Thoracic aorta (tissue), 2 donors: ENCODE data around the gene MAP3K9. TPM values are rescaled to one million over a fixed set of nuclear protein-coding genes. Genes with fewer than 3 reads are reported as not detected.

ENCODE experiments used
- ATAC-seq: fragments of 150-250 bp; one replicate; pipeline ENCODE4 v1.8.0; 2017; ENCODE audit warnings: low read depth; ENCODE audit not compliant: insufficient number of reproducible peaks, low FRiP score
- DNase-seq: peaks from one replicate; pipeline ENCODE4 v3.0.0-alpha.2; 2020; ENCODE audit warnings: low spot score
- H3K27ac ChIP-seq, 2 donors: fragments of 200-600 bp; sonication (generic); 1 replicate in 1 of 2; 2 replicates in 1 of 2; pipeline ENCODE4 v1.5.1; 2016; ENCODE audit warnings: mild to moderate bottlenecking in 2 of 2, moderate library complexity in 2 of 2
- H3K27me3 ChIP-seq: fragments of 200-600 bp; sonication (generic); replicated peaks from 2 replicates; pipeline ENCODE4 v1.6.0; 2016; ENCODE audit warnings: mild to moderate bottlenecking; ENCODE audit not compliant: insufficient read depth
- H3K36me3 ChIP-seq: fragments of 200-600 bp; sonication (generic); one replicate; pipeline ENCODE4 v1.5.1; 2016
- H3K4me1 ChIP-seq, 2 donors: fragments of 200-600 bp; sonication (generic); 1 replicate in 1 of 2; 2 replicates in 1 of 2; pipeline versions ENCODE4 v1.5.1 to v1.6.0; 2016; ENCODE audit warnings: low read depth in 2 of 2, mild to moderate bottlenecking in 1 of 2; ENCODE audit not compliant: control insufficient read depth in 1 of 2
- H3K4me3 ChIP-seq: fragments of 200-600 bp; sonication (generic); 2 replicates; pipeline ENCODE4 v1.5.1; 2016; ENCODE audit warnings: mild to moderate bottlenecking
- H3K9me3 ChIP-seq: fragments of 200-600 bp; sonication (generic); 2 replicates; pipeline ENCODE4 v1.5.1; 2016
- total RNA-seq, 2 donors: library from RNA; depleted of rRNA; stranded (reverse); fragments of >200 nt; gene quantifications; one replicate each; pipeline versions ENCODE4 v1.1.0 to v1.2.3, GENCODE V29; 2016
- TF ChIP-seq, protein P1 (sequence below): fragments of 200-600 bp; sonication (generic); IDR thresholded peaks from one replicate; pipeline ENCODE4 v1.5.1; 2019; ENCODE audit warnings: antibody characterized with exemption

The MAP3K9 gene
- total RNA-seq, 2 donors from 2014 or later, result 0.63 to 1.1 TPM

DNA sequence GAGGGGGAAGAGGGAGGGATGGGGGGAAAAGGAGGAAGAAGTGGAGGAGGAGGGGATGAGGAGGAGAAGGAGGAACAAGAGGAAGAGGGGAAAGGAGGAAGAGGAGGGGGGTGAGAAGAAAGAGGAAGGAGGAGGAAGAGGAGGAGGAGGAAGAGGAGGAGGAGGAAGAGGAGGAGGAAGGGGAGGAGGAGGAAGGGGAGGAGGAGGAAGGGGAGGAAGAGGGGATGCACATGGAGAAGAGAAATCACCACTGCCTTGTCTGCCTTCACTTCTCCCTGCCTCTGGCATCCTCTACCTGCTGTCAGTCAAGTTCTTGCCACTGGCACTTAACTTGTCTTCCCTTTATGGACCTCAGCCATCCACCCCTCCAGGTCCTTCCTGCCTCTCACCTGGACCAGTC lies 107.7 kb downstream of the MAP3K9 start:
- H3K4me3 ChIP-seq, result no peak overlapping the region
- no peaks in the 10 kb centered on the region for H3K36me3 ChIP-seq
- H3K4me1 ChIP-seq, result peaks cover 7 to 13% of the 10 kb centered on the region in 2 donors
- no peak overlapping the region for H3K27ac ChIP-seq
- H3K9me3 ChIP-seq, result no peaks in the 10 kb centered on the region
- TF ChIP-seq, protein P1, sequence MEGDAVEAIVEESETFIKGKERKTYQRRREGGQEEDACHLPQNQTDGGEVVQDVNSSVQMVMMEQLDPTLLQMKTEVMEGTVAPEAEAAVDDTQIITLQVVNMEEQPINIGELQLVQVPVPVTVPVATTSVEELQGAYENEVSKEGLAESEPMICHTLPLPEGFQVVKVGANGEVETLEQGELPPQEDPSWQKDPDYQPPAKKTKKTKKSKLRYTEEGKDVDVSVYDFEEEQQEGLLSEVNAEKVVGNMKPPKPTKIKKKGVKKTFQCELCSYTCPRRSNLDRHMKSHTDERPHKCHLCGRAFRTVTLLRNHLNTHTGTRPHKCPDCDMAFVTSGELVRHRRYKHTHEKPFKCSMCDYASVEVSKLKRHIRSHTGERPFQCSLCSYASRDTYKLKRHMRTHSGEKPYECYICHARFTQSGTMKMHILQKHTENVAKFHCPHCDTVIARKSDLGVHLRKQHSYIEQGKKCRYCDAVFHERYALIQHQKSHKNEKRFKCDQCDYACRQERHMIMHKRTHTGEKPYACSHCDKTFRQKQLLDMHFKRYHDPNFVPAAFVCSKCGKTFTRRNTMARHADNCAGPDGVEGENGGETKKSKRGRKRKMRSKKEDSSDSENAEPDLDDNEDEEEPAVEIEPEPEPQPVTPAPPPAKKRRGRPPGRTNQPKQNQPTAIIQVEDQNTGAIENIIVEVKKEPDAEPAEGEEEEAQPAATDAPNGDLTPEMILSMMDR, result no peak
- no peak for ATAC-seq
- H3K27me3 ChIP-seq, result no peaks in the 10 kb centered on the region
- no peak for DNase-seq

DNA sequence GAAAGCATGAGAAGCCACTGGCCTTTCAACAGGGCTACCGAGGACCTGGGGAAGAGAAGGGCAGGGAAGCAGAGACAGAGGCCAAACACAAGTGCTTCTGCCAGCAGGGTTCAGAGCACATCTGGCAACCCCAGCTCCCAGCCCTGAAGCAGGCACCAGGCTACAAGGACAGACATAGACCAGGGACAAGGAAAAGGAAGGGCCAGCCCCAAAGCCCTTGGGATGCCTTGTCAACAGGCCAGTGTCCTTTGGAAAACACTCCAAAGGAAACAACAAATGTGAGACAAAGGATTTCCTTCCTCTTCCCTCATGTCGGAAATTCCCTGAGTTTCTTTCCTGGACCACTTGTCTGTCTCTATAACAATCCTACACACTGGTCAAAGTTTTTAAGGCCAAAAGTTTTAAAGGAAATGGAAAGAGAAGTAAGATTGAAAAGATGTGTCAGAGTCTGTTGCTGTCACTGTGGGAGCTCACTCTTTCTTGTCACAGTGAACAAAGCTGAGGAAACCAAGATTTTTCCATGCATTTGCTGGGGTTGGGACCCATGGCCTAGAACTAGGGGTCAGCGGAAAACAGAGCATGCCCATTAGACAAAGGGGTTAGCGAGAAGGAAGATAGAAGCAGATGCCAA lies 108.2 kb downstream of the MAP3K9 start:
- Histone ChIP-seq H3K9me3 (no peaks in the 10 kb centered on the region), H3K27me3 (no peaks in the 10 kb centered on the region), H3K4me3 (no peak overlapping the region), H3K4me1 (peaks cover 7 to 13% of the 10 kb centered on the region in 2 donors), H3K27ac (no peak overlapping the region), H3K36me3 (no peaks in the 10 kb centered on the region)
- TF ChIP-seq, protein P1, result no peak
- no peak for DNase-seq
- ATAC-seq, result no peak

DNA sequence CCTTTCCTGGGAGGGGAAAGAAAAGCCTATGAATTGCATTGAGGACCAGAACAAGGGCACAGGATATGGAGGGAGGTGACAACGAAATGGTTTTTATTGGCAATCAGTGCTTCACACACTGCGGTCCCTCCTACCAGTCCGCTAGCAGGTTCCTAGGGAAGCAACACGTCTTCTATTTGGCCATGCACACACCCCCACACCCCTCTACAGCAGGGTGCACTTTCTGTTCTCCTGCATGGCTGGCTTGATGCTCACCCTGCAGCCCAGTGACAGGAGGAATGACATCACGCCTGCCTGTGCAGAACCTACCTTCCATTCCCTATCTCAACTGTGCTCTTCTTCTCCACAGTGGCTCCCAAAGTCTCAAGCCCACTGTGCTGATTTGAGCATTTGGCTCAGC lies 109.7 kb downstream of the MAP3K9 start:
- Histone ChIP-seq H3K4me3 (no peak overlapping the region), H3K27ac (no peak overlapping the region), H3K36me3 (no peaks in the 10 kb centered on the region), H3K9me3 (no peaks in the 10 kb centered on the region), H3K27me3 (no peaks in the 10 kb centered on the region), H3K4me1 (peaks cover 7 to 13% of the 10 kb centered on the region in 2 donors)
- TF ChIP-seq, protein P1, result no peak
- DNase-seq, result no peak
- ATAC-seq, result no peak

DNA sequence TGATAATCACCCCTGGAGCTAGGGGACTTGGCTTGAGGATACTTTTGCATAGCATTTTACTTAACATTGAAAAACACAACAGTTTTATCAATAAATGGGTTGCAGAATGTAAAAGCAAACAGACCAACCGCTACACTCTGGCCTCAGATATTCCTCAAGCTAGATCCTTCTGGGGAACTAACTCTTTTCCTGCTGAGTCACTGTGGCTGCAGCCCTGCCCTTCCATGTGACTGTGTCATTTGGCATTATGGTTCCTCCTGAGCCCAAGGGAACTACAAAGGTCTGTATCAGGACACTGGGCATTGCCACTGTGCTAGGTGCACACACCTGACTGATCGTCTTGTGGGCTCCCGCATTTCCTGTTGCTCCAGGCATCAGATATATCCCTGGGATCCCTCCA lies 111.0 kb downstream of the MAP3K9 start:
- no peak overlapping the region for H3K4me3 ChIP-seq
- TF ChIP-seq, protein P1, result no peak
- H3K27me3 ChIP-seq, result no peaks in the 10 kb centered on the region
- no peaks in the 10 kb centered on the region for H3K36me3 ChIP-seq
- peak overlapping the region in 1 of 2 donors; percentile 15 for H3K27ac ChIP-seq
- peaks cover 7 to 13% of the 10 kb centered on the region in 2 donors for H3K4me1 ChIP-seq
- H3K9me3 ChIP-seq, result no peaks in the 10 kb centered on the region
- ATAC-seq, result peak; percentile 38
- no peak for DNase-seq

DNA sequence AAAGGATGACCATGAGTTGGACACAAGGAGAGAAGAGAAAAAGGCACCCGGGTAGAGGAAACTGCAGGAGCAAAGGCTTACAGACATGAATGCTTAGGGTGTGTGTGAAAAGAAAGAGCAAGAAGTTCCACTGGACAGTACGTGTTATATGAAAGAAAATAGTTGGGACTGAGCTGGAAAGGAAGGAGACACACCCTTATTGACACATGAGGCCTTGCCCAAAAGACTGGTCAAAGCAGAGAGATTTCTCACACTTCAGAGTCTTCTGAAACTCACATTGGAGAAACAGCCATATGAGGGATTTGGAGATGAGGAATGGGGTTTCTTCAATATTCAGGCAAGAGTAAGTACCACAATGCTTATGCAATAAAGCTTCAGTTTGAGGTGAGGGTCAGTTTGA lies 111.6 kb downstream of the MAP3K9 start:
- H3K4me3 ChIP-seq, result no peak overlapping the region
- H3K9me3 ChIP-seq, result no peaks in the 10 kb centered on the region

More for the DNA sequence above, 111.6 kb downstream of the MAP3K9 start:
- DNase-seq (no peak), ATAC-seq (no peak)
- Histone ChIP-seq H3K27ac (peak overlapping the region in 1 of 2 donors; percentile 15), H3K27me3 (no peaks in the 10 kb centered on the region), H3K4me1 (peaks cover 7 to 13% of the 10 kb centered on the region in 2 donors), H3K36me3 (no peaks in the 10 kb centered on the region)
- TF ChIP-seq, protein P1, result no peak
